ENCODE measurements around the gene VRTN.

GRCh38 chr14:74350928-74351323, 2.7 kb downstream of the VRTN start:
- no peak for TF ChIP-seq CTCF (IDR thresholded peaks at IDR 0.05)
- no peak for TF ChIP-seq POLR2A (IDR thresholded peaks at IDR 0.05)
